Activated CD4-positive, CD25-positive, alpha-beta regulatory T cell treated with anti-CD3 and anti-CD28 coated beads, Interleukin-2, amount 50 U/mL, for 16 hours (primary cell): ENCODE data around the gene F11.
"Not testable (repeated sequence)": the region's sequence is repeated elsewhere in the genome, so short reads cannot be mapped to it uniquely, and the experiment has no call there.

ENCODE experiments used
- DNase-seq: peaks from one replicate; pipeline ENCODE4 v3.0.0-alpha.2; 2020; ENCODE audit warnings: low read depth, low spot score

F11 gene

DNA sequence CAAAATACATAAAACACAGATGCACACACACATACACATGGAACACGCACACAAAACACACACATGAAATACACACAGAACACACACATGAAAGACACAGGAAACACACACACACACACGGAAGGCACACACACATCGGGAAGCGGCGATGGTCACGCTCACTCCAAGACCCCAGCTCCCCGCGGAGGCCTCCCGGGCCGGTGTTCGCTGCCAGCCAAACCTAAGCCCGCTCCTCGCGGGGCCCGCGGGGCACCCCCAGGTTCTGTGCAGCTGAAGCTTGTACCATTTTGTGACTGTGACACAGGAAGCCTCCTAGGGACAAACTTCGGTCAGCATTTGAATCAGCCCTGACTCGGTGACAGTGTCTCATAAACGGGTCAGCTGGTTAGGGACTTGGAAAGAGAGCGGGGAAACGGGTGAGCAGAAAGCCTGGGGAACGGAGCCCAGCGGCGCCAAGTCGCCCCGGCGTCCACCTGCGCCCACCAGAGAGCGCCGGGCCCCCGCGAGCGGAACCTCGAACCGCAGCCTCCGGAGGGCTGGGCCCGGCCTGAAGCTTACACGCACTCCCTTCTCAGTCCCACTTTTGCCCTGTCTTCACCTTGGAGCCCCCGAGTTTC is 32.1 kb downstream of the F11 start:
- no peak for DNase-seq

DNA sequence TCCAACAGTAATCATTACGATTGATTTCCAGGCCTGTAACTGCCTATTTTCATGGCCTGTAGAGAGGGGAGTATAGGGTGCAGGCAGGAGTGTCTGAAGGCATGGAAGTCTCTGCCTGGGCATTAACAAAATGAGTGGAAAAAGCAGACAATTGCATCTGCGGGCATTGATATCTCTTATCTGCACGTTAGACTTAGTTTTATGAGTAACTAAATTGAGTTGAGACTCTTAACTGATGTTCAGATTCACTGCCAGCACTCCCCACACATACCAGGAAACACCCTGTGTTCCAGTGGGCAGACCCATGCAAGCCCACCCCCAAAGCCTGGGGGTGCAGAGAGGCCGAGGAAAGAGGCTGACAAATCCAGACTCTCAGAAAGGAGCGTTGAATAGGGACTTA is 33.3 kb downstream of the F11 start:
- no peak for DNase-seq

DNA sequence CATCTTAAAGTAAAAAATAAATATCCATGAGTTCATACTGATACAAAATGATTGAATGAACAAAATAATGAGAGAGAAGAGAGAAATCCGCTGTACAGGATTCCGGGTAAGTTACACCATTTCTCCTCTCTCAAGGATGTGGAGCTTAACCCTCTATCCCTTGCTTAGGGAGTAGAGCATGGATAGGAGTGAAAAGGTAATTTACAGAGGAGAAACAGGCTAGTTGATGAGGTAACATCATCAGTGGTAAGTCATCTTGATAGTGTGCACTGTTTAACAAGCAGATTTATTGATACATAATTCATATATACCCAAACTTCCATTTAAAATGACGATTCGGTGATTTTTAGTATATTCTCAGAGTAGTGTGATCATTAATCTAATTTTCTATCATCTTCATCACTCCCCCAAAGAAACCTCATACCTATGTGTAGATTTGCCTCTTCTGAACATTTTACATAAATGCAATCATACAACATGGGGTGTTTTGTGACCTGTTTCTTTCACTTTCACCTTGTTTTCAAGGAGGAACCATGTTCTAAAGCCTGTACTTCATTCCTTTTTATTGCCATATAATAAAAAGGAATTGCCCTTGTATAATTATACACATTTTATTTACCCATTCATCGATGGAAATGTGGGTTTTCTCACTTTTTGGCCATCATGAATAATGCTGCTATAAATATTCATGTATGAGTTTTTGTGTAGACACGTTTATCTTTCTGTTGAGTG is 34.8 kb downstream of the F11 start:
- DNase-seq, result no peak

DNA sequence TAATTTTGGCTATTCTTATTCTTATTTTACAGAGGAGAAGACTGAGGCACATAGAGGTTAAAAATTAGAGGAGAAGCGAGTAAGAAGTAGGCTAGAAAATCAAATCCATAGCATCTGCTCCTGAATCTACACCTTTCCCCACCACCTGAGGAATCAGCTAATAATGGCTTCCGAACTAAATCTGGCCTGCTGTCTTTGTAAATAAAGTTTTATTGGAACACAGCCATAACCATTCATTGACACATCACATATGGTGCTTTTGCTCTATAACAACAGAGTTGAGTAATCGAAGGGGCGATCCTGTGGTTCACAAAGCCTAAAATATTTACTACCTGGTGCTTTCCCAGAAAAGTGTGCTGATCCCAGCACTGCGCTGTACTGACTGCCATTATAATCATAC is 38.2 kb downstream of the F11 start:
- no peak for DNase-seq

DNA sequence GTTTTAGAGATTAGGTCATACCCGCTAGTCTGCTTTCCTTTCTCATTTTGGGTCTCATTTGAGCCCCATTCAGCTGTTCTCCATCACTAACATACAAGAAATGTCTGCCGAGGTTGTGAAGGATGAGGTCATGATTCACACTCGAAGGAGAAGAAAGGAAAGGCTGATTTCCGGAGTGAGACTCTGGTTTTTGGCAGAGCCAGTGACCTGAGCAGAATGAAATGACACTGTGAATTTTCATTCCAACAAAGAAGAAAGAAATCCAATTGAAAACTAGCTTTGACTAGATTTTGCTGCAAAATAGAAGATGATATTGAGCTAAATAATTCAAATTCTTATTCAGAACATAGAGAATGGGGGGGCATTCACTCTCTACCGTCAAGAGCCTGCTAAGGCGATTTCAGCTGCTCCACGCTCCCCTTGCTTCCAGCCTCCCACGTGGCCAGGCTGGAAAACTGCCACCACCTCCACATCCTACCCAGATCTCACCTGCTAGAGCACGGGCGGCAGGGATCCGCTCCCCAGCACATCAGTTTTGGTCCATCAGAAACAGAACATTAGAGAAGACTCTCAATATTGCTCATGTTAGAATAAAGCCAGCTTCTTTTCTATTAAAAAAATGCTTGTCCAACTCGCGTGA is 39.0 kb downstream of the F11 start:
- DNase-seq, result no peak

DNA sequence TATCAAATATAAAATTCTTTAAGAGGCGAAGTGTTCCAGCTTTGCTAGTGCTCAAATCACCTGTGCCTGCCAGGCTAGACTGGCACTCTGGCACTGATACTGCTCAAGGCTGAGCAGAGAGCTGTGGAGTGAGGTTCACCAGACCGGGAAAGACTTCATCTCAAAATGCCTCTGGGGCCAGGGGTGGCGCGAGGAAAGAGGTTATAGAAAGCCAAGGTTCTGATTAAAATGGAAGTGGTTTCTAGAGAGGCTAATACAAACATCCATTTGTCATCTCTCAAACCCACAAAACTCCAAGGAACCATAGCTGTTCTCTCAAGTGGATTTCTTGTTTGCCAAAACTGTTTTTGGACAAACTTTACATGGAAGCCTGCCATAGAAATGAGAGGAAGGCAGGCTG is 41.5 kb downstream of the F11 start:
- DNase-seq, result no peak

DNA sequence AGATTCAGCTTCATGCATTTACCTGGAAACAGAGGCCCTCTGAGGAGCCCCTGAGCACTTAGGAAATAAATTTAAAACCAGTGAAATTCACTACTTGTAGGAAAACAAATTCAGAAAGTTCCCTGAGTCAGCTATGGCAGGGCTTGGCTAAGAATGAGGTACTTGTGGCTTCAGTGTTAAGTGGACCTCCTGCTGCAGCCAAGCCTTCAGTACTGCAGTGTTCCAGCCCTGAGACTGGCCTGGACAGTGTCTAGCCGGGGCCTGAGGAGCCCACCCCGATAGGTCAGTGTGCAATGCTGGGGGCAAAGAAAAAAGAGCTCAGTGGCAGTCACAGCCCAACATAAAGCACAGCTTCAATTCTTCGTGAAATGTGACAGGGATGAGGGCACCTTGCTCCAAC is 41.9 kb downstream of the F11 start:
- DNase-seq, result no peak

DNA sequence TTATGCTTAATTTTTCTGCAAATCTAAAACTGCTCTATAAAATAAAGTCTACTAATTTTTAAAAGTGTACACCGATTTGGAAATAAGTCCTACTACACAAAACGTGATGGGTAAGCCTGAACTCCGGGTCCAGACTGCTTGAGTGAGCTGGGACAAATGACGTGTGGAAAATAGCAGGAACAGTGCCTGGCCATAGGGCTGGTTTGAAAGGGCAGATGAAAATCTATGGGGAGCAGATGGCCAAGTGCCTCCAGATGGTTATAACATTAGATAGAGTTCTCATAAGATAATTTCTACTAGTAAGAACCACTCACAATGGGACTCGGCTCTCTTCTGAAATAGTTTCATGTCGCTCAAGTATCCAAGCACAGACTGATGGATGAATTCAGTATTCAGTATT is 52.5 kb downstream of the F11 start:
- no peak for DNase-seq

DNA sequence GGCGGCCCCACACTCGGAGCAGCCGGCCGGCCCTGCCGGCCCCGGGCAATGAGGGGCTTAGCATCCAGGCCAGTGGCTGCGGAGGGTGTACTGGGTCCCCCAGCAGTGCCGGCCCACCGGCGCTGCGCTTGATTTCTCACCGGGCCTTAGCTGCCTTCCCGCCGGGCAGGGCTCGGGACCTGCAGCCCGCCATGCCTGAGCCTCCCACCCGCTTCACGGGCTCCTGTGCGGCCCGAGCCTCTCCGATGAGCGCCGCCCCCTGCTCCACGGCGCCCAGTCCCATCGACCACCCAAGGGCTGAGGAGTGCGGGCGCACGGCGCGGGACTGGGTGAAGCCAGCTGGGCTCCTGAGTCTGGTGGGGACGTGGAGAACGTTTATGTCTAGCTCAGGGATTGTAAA is 58.7 kb downstream of the F11 start:
- not testable (repeated sequence) for DNase-seq

DNA sequence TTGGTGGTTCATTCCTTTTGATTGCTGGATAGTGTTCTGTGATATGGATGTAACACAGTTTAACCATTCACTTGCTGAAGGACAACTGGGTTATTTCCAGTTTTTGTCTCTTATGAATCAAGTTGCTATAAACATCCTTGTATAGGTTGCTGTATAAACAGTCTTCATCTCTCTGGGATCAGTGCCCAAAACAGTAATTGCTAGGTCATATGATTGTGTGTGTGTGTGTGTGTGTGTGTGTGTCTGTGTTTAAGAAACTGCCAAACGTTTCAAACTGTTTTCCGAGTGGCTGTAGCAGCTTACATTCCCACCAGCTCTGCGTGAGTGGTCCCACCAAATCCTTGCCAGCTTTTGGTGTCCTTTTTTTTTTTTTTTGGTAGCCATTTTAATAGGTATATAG is 60.4 kb downstream of the F11 start:
- DNase-seq, result no peak

DNA sequence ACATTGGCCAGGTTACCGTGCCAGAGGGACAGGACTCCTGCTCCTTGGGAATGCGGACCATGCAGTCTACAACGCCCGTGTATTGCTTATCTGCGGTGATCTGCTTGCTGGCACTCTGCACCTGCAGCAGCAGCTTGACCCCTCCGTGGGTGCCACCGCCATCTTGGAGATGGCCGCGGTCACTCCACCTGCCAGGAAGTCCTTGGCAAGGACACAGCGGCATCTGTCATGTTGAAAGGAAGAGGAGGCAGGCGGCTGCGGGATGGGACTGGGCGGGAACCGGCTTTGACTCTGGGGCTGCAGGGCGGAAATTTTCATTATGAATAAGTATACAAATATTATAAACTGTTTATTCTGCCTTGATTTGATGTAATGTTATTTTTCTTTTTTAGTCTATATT is 63.4 kb downstream of the F11 start:
- no peak for DNase-seq

DNA sequence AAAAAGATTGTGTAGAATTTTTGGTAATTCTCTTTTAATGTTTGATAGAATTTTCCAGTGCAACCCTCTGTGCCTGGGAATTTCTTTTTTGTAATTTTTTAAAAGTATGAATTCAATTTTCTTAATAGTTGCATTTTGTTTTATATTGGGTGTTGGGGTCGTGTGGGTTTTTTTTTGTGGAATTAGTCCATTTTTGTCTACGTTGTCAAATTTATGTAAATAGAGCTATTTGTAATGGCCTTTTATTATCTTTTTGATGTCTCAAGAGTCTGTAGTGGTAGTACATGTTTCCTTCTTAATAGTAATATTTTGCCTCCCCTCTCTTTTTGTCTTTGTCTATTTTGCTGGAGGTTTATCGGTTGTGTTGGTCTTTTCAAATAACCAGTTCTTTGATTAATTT is 64.4 kb downstream of the F11 start:
- no peak for DNase-seq

DNA sequence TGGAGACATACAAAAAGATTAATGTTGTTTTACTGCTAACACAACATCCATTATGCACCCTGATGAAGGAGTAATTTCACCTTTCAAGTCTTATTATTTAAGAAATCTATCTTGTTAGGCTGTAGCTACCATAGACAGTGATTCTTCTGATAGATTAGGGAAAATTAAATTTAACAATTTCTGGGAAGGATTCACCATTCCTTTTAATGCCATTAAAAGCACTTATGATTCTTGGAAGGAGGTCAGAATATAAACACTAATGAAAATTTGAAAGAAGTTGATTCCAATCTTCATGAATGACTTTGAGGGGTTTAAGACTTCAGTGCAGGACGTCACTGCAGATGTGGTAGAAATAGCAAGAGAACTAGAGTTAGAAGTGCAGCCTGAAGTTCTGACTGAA is 69.8 kb downstream of the F11 start:
- DNase-seq, result no peak
